ENCODE data around the gene TPRA1. TPM values are rescaled to one million over a fixed set of nuclear protein-coding genes. Genes with fewer than 3 reads are reported as not detected.

TPRA1 gene
- total RNA-seq, 1 donor from 2014 or later, result 76.6 TPM

GRCh38 chr3:127549826-127550467 lies 40.6 kb downstream of the TPRA1 start:
- no peak overlapping the region for H3K4me3 ChIP-seq (ENCODE audit: low read depth, low read length)
- DNase-seq (ENCODE audit: low read depth), result no peak
- TF ChIP-seq, protein P1, sequence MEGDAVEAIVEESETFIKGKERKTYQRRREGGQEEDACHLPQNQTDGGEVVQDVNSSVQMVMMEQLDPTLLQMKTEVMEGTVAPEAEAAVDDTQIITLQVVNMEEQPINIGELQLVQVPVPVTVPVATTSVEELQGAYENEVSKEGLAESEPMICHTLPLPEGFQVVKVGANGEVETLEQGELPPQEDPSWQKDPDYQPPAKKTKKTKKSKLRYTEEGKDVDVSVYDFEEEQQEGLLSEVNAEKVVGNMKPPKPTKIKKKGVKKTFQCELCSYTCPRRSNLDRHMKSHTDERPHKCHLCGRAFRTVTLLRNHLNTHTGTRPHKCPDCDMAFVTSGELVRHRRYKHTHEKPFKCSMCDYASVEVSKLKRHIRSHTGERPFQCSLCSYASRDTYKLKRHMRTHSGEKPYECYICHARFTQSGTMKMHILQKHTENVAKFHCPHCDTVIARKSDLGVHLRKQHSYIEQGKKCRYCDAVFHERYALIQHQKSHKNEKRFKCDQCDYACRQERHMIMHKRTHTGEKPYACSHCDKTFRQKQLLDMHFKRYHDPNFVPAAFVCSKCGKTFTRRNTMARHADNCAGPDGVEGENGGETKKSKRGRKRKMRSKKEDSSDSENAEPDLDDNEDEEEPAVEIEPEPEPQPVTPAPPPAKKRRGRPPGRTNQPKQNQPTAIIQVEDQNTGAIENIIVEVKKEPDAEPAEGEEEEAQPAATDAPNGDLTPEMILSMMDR (conservative IDR thresholded peaks at IDR 0.05; ENCODE audit: low read depth, low read length), result no peak

GRCh38 chr3:127547761-127548605 lies 42.5 kb downstream of the TPRA1 start:
- peak overlapping the region; percentile 66 for H3K4me3 ChIP-seq (ENCODE audit: low read depth, low read length)
- no peak for DNase-seq (ENCODE audit: low read depth)
- TF ChIP-seq, protein P1 (conservative IDR thresholded peaks at IDR 0.05; ENCODE audit: low read depth, low read length), result peak; percentile 56

DNA sequence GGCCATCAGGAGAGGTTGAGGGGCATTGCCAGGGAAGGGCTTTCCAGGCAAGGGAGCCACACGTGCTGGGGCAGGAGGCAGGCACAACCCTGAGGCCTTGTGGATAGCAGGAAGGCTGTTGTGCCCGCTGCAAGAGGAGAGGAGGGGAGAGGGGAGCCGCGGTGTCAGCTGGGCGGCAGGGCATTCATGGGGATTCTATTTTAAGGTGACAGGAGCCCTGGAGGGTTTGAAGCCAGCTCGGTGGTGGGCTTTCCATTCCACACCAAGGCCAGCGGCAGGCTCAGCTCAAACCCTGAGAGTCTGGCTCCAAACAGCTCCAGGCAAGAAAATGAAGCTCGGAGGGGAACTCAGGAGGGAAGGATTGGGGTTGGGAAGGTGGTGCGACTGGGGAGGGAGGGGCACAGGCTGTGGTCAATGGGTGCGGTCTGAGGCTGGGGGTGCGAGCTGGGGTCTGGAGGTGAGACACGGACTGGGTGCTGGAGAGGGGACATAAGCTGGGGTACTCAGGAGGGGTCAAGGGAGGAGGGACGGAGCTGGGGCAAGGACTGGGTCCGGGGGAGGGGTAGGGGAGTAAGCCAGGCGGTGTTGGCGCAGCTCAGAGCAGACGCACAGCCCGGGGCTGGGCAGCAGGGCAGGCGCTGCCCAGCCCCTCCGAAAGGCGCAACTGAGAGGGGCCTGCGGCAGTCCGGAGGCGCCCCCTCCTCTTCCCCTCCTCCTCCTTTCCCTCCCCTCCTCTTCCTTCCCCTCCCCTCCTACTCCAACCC lies 43.4 kb downstream of the TPRA1 start:
- H3K4me3 ChIP-seq (ENCODE audit: low read depth, low read length), result peak overlapping the region; percentile 66
- DNase-seq (ENCODE audit: low read depth), result no peak
- TF ChIP-seq, protein P1 (conservative IDR thresholded peaks at IDR 0.05; ENCODE audit: low read depth, low read length), result no peak

DNA sequence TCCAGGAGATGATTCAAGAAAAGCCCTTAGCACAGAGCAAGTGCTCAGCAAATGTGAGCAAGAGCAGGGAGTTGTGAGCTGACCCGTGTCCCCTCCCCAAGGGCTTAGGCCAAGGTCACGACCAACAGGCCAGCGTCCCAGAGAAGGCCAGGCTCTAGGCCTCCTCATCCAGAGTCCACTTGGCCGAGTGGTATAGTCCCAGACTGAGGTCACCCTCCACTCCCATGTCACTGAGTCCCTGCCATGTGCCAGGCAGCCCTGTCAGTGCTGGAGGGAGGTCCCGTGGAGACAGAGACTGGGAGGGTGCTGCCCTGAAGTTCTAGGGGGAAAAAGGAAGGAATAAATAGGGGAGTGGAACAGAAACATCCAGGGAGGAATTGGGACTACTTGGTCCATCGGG lies 44.0 kb downstream of the TPRA1 start:
- H3K4me3 ChIP-seq (ENCODE audit: low read depth, low read length), result no peak overlapping the region
- TF ChIP-seq, protein P1 (conservative IDR thresholded peaks at IDR 0.05; ENCODE audit: low read depth, low read length), result no peak
- DNase-seq (ENCODE audit: low read depth), result no peak

DNA sequence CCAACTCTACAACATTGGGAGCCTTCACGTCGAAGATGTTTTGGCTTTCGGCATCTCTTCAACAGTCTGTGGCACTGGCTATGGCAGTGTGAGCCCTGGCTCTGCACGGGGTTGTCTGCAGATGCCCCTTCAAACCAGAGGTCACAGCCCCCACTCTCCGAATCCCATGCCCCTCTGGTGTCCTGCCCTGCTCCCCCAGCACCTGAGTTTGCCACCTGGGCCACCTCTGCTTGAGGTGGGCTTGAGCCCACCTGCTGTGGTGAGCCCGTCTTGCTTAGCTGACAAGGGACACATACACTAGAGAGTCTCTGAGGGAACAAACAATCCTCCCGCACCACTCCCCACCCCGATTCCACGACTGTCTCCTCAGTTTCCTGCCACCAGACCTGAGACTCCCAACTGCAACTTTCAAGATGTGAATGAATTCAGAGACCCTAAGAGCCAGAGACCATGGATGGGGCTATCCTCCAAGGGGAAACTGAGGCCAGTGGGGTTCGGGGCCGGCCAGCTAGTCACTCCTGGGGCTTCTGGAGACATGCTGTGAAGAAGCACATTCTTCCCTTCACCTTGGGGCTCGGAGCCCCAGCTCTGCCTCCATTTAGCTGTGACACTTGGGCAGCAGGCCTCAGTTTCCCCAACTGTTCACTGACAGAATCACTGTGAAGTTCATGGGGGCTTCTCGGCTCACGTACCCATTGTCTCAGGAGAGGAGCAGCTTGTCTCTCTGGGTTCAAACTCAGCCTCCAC lies 44.6 kb downstream of the TPRA1 start:
- no peak overlapping the region for H3K4me3 ChIP-seq (ENCODE audit: low read depth, low read length)
- no peak for DNase-seq (ENCODE audit: low read depth)
- TF ChIP-seq, protein P1 (conservative IDR thresholded peaks at IDR 0.05; ENCODE audit: low read depth, low read length), result no peak

DNA sequence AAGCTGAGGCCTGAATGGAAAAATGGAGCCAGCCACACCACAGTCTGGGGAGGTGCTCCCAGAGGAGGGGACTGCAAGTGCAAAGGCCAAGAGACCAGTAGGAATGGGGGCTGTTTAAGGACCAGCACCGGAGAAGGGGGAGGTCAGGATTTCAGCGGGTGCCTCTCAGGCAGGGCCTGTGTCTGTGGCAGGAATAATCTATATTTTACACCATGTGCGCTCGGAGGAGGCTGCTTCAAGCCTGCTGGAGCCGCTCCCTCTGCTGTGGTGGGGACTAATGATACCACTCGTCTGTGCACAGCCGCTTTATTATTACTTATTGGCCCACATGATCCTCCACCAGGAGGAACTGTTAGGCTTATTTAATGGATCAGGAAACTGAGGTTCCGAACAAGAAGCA lies 45.3 kb downstream of the TPRA1 start:
- H3K4me3 ChIP-seq (ENCODE audit: low read depth, low read length), result no peak overlapping the region
- TF ChIP-seq, protein P1 (conservative IDR thresholded peaks at IDR 0.05; ENCODE audit: low read depth, low read length), result no peak
- no peak for DNase-seq (ENCODE audit: low read depth)

Data from epithelial cell of proximal tubule (primary cell).